CD4-positive, alpha-beta T cell treated with Interferon alpha-2 for 1 hour (primary cell): ENCODE results near the gene CADPS.

Experiments used
- DNase-seq, 2 donors: peaks; one replicate each; pipeline ENCODE4 v3.0.0-alpha.2; 2020 to 2022

Gene CADPS

GRCh38 chr3:62624185-62624584 lies 251.0 kb downstream of the CADPS start:
- no peak for DNase-seq

DNA sequence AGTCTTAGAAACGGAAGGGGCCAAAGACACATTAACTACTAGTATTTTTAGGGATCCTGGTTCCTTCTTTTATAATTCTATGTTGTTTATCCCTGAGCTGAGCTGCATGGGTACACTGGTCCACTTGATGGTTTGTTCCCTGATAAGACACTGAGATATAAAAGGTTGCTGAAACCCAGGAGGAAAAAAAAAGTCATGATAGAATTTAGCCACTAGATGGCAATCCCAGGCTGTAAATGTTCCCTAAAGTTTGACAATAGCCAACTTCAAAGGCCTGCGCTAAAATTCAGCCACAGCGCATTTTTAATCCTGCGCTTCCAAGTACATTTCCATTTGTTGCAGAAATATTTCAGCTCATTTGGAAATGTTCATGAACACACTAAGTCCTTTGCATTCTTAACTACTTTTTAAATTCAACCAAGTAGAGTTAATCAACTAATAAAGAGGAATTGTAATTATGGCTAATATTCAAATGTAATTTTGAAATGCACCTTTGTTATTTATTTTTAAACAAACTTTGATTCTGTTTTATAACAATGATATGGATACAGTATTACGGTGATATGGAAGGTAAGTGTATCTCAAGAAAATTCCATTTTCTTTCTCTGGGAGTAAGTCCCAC lies 252.6 kb downstream of the CADPS start:
- DNase-seq = peak in 1 of 2 donors; percentile 25

DNA sequence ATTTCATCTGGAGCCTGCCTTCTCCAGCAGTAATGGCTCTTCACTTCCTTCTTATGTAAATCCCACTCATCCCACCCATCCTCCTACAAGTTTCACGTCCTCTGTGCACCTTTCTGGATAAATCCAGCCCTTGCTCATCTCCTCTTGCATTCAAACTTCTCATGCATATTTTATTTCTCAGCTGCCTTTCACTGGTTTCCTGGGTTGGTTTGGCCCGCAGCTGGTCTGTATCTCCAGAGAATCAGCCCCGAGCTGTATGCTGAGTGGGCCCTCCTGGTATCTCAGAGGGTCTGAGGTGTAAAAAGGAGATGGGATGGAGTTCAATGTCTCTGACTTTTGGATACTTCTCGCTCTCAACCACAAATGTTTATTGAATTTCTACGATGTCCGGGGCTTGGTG lies 253.3 kb downstream of the CADPS start:
- no peak for DNase-seq

DNA sequence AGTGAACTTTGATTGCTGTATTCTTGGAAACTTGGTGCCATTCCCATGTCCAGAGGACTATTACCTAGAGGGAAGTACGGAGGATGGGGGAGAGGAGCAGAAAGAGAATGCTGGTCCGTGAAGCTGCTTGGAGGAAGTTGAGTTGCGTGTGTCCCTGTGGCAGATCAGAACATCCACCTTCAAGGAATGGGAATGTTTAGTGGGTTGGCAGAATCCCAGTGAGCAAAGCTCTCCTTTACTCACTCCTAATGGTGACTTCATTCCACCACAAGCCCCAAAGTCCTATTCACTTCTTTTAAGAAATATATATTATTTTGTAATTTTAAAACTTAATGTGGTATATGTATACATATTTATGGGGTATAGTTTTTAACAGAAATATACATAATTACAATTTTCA lies 254.0 kb downstream of the CADPS start:
- no peak for DNase-seq

DNA sequence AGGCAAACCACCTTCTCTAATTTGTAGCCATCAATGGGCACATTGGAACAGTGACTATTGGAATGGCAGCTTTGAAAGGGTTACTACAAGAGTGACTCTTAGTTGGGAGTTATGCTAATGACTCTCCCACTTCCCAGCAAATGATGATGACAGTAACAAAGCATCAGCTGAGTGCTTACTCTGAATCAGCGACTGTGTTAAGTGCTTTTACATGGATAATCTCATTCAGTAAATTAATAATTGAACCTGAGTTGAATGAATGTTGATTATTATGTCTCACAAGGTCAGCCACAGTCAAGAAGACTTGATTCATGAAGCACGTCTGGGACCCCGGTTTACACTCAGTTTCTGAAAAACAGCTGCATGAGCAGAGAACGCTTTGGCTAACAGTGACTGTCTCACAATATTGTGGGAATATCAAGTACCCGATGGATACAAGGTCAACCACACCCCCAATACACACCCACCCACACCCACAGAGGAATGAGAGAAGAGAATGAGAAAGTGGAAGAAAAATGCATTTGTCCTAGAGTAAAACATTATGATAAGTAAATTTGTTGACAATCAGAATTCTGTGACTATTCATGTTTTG lies 259.9 kb downstream of the CADPS start:
- no peak for DNase-seq

DNA sequence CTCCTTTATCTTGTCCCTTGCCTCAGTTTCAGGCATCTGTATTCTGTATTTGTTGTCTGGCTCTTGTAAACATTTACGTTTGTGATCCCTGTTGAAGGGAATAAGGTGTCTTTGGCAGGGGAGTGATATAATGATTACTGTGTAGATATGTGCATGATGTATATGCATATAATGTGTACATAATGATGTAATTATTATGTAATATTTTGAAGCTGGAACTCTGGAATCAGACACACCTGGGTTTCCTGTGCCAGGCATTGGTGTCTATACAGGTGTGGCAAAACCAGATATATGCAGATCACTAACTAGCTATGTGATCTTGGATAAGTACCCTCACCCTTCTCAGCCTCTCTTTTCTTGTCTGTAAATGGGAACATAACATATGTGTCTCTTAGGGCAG lies 260.7 kb downstream of the CADPS start:
- no peak for DNase-seq

- DNase-seq = no peak
Measured at GRCh38 chr3:62611541-62612240, 263.5 kb downstream of the CADPS start.

DNA sequence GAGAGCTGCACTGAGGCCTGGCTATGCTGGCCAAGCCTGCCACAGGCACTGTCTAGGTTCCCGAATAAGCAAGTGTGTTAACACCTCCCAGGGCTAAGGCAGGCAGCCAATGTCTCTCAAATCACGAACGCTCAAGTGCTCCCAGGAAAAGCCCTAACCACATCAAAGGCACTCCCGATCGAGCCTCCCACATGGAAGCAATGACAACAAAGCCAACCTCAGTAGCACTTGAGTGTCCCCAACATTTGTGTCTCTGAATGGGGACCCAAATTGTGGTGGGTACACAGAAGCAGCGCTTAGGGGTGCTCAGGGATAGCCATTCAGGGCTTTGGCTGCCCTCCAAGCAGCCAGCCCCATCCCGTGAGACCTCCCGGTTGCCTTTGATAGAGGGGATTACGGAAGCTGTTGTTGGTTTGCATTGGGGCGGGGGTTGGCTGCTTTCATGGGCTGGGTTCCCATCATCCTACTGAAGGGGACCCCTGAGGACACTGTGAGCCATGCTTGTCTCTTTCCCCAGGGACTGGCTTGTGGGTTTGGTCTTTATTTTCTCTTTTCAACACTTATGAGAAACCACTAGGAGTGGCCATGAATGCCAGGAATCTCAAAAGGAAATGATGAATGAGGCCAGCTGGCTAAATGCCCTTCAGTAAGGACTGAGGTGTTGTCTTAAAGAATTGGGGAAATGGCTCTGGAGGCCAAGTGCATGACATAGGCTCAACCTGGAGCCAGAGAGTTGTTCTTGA lies 267.8 kb downstream of the CADPS start:
- no peak for DNase-seq

- no peak for DNase-seq
Measured at GRCh38 chr3:62605413-62606068, 269.7 kb downstream of the CADPS start.

- no peak for DNase-seq
Measured at GRCh38 chr3:62604751-62605351, 270.4 kb downstream of the CADPS start.

DNA sequence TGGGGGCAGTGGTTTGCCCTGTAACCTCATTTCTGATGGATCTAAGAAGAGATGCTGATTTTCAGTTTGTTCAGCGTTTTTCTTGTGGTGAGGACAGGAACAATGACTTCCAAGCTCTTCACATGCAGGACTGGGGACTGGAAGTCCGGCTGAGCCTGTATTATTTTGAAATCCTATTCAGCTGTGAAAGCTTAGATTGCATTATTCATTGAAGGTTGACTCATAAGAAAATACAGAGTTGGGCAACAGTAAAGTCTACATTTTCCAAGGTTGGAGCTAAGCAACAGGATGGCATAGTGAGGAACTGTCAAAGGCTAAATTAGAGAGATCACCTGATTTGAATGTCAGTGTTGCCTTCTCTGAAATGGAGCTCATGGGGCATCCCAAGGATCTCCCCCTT lies 270.9 kb downstream of the CADPS start:
- no peak for DNase-seq

DNA sequence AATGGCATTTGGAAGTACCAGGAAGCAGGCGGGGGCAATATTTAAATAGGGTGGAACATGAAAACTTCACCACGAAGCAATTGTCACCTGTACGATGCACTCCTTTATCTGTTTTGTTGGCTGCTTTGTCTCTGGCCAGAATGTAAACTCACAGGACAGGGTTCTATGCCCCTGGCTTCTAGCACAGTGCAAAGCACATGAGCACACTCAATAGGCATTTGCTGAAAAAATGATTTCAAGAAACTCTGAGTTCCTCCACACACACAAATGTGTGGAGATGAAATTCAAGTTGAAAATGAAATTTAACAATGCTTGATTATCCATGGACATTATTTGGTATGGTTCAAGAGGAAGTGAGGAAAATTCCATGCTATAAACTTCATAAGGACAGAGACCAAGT lies 272.2 kb downstream of the CADPS start:
- DNase-seq = no peak

DNA sequence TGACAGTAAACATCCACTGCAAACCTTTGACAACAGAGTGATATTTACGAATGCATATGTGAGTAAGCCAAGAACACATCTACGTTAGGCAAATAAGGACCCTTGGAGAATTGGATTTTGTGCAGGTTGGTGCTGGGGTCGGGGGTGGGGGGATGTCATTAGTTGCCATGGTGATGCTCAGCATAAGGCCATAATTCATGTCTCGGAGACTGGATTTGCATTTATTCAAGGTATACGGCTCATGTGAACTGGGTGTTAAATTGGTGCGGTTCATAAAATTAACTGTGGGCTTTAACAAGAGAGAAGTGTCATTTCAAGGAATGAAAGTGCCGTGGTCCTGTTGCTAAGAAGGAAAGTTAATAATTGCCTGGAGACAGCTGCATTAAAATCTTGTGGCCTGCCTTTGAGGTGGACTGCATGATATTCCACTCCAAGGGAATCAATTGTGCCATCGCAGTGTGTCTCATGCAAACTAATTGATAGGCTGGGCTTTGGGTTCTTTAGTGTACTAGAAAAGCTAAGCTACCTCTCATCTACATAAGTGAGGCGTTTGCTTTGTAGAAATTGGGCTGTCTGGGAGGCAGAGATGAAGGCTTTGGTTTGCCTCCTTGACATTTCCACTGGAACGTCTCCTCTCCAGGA lies 273.0 kb downstream of the CADPS start:
- no peak for DNase-seq

- no peak for DNase-seq
Measured at GRCh38 chr3:62601238-62602070, 273.8 kb downstream of the CADPS start.

- no peak for DNase-seq
Measured at GRCh38 chr3:62600033-62600432, 275.2 kb downstream of the CADPS start.

GRCh38 chr3:62597491-62597890 lies 277.7 kb downstream of the CADPS start:
- DNase-seq = no peak

GRCh38 chr3:62592408-62592807 lies 282.8 kb downstream of the CADPS start:
- DNase-seq = no peak

DNA sequence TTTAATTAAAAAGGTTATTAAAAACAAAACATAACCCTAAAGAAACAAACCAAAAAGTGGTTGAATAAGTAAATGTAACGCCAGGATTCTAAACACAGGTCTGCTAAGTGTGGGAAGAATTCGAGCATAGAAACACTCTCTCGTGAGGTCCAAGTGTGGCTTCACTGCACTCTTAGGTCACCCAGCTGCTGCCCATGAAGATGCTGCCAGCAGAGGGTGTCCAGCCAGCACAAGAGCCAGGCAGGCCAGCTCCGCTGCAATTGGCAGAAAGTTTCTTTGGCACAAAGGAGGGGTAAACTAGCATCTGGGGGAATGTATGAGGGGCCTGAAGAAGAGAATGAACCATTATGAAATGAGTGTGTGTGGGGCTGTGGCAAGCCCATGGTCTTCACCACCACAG lies 286.1 kb downstream of the CADPS start:
- DNase-seq = no peak

- DNase-seq = no peak
Measured at GRCh38 chr3:62587579-62588031, 287.6 kb downstream of the CADPS start.

DNA sequence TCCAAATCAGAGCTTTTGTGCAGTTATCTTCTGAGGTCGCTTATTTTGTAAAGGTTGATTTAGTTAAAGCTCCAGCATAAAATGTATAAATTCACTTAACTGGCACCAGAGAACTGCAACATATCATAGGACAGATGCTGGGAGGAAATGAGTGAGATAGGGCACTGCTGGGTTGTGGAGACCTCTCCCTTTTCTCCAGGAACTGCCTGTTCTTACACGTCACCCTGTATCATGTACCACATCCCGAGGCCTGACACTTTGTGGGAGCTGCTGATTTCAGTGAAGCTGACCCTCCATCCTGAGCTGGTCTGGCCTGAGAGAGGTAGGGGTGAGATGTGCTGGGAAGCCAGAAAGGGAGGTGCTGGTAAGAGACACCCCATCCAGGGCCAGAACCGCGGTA lies 288.0 kb downstream of the CADPS start:
- no peak for DNase-seq

GRCh38 chr3:62586356-62586755 lies 288.9 kb downstream of the CADPS start:
- DNase-seq = no peak
